A673 (cell line): ENCODE measurements around the gene CFAP61. TPM values are rescaled to one million over a fixed set of nuclear protein-coding genes. Genes with fewer than 3 reads are reported as not detected.

Experiments
- BruUV-seq: library from RNA; stranded (reverse); fragments of 400-500 nt; replicated peaks from 2 replicates; lab custom pipeline; 2021; lab: Mats Ljungman, UMichigan
- CTCF ChIA-PET: fragments of 300-600 bp; sonication (Branson Sonifier 250); formaldehyde crosslinking; loops from one replicate; lab custom pipeline; 2022; ENCODE audit warnings: antibody characterized with exemption; lab: Charles Lee
- POLR2A ChIA-PET: fragments of 300-600 bp; sonication (Branson Sonifier 250); formaldehyde crosslinking; loops from one replicate; lab custom pipeline; 2022; ENCODE audit warnings: antibody characterized with exemption; ENCODE audit not compliant: low non-redundant PET; lab: Charles Lee
- DNase-seq: peaks from one replicate; pipeline ENCODE4 v3.0.0-alpha.2; 2015; ENCODE audit warnings: low spot score
- H3K27ac ChIP-seq: fragments of 200-600 bp; sonication (generic); 2 replicates; pipeline ENCODE4 v1.5.1; 2016; ENCODE audit warnings: mixed run types, low read depth, mild to moderate bottlenecking, mixed read lengths, antibody characterized with exemption, low read length; ENCODE audit not compliant: poor library complexity, severe bottlenecking
- H3K27me3 ChIP-seq: fragments of 200-600 bp; sonication (generic); replicated peaks from 2 replicates; pipeline ENCODE4 v1.6.1; 2017; ENCODE audit warnings: mixed run types, low read depth, mild to moderate bottlenecking, mixed read lengths, antibody characterized with exemption, low read length; ENCODE audit not compliant: insufficient read depth, poor library complexity
- H3K36me3 ChIP-seq: fragments of 200-600 bp; sonication (generic); 2 replicates; pipeline ENCODE4 v1.6.1; 2016; ENCODE audit warnings: mixed run types, mild to moderate bottlenecking, mixed read lengths, antibody characterized with exemption, low read length; ENCODE audit not compliant: insufficient read depth, poor library complexity, severe bottlenecking
- H3K4me1 ChIP-seq: fragments of 200-600 bp; sonication (generic); 2 replicates; pipeline ENCODE4 v1.6.1; 2017; ENCODE audit warnings: mixed run types, mild to moderate bottlenecking, mixed read lengths, antibody characterized with exemption, low read length; ENCODE audit not compliant: insufficient read depth, poor library complexity, severe bottlenecking
- H3K4me3 ChIP-seq: fragments of 200-600 bp; sonication (generic); 2 replicates; pipeline ENCODE4 v1.5.1; 2016; ENCODE audit warnings: low read depth, mixed run types, mild to moderate bottlenecking, mixed read lengths, low read length; ENCODE audit not compliant: poor library complexity, severe bottlenecking
- H3K9me3 ChIP-seq: fragments of 200-600 bp; sonication (generic); 2 replicates; pipeline ENCODE4 v1.6.1; 2016; ENCODE audit warnings: mixed run types, low read depth, mild to moderate bottlenecking, mixed read lengths, antibody characterized with exemption, low read length; ENCODE audit not compliant: poor library complexity, severe bottlenecking
- CTCF ChIP-seq: fragments of 300-800, 200-600 bp; sonication (generic); conservative IDR thresholded peaks from 2 replicates; pipeline ENCODE4 v1.5.1; 2017; ENCODE audit warnings: low read depth, mild to moderate bottlenecking, antibody characterized with exemption, low read length, moderate library complexity, mixed read lengths
- EZH2 ChIP-seq: fragments of 200-600 bp; sonication (generic); IDR thresholded peaks from 2 replicates; pipeline ENCODE4 v1.6.1; 2017; ENCODE audit warnings: borderline replicate concordance, low read depth, mild to moderate bottlenecking, mixed read lengths, antibody characterized with exemption, low read length; ENCODE audit not compliant: poor library complexity, severe bottlenecking
- intact Hi-C: fragments of 100-400 bp; cut with micrococcal nuclease; formaldehyde crosslinking; loops from one replicate; pipeline ENCODE4 v1.10.0; 2022; ENCODE audit not compliant: unreplicated experiment
- total RNA-seq: library from RNA; stranded (reverse); gene quantifications from 2 replicates; pipeline ENCODE4 v1.2.3, GENCODE V29; 2021

Gene CFAP61
- total RNA-seq, 1 experiment from 2014 or later: not detected

DNA sequence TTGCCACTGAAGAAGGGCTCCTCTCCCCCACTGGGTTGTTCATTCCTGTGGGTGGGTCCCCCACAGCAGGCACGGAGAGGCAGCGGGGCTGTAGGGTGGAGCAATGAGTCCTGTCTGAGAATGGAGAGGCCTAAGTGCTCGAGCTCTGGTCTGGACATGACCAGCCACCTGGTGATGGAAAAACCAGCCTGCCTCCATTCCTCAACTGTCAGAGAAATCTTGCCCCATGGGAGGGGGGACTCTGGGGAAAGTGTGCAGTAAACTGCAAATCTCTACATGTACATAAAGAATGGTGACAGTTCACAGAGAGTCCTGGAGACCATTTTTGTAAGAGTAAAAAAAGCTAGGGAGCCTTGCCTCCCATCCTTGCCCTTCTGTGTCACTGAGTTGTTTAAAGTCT, 349.7 kb downstream of the CFAP61 start:
- no peaks in the 10 kb centered on the region for H3K27me3 ChIP-seq
- H3K4me1 ChIP-seq: no peaks in the 10 kb centered on the region
- no TSS peak for BruUV-seq
- no peak overlapping the region for H3K4me3 ChIP-seq
- ChIA-PET CTCF (no interaction called here), POLR2A (no interaction called here)
- H3K27ac ChIP-seq: no peak overlapping the region
- intact Hi-C loops: no loop called here
- no peak for DNase-seq
- TF ChIP-seq EZH2 (no peak), CTCF (no peak)
- no peaks in the 10 kb centered on the region for H3K9me3 ChIP-seq
- no peaks in the 10 kb centered on the region for H3K36me3 ChIP-seq

DNA sequence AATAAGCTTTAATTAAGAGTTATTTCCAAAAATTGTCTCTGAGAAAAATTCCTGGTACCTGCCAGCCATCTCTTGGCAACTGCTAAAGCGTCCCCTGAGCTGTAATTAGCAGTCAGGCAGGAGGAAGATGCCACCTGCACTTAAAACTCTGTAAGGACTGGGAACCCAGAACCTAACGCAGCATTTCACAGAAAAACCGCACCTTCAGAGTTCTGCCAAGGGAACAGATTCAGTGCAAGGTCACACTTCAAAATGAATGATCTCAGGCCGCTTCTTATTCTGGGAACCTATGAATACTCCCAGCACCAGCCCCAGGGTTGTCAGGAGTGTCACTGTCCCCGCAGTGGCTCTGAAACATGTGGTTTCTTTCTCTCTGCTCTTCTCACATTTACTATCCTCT, 352.3 kb downstream of the CFAP61 start:
- CTCF ChIA-PET: no interaction called here
- peaks cover 17% of the 10 kb centered on the region for H3K4me1 ChIP-seq
- H3K27ac ChIP-seq: no peak overlapping the region
- H3K4me3 ChIP-seq: no peak overlapping the region
- POLR2A ChIA-PET: no interaction called here
- H3K9me3 ChIP-seq: no peaks in the 10 kb centered on the region
- TF ChIP-seq CTCF (no peak), EZH2 (no peak)
- BruUV-seq: no TSS peak
- no peak for DNase-seq
- no peaks in the 10 kb centered on the region for H3K36me3 ChIP-seq
- intact Hi-C loops: no loop called here
- H3K27me3 ChIP-seq: no peaks in the 10 kb centered on the region

DNA sequence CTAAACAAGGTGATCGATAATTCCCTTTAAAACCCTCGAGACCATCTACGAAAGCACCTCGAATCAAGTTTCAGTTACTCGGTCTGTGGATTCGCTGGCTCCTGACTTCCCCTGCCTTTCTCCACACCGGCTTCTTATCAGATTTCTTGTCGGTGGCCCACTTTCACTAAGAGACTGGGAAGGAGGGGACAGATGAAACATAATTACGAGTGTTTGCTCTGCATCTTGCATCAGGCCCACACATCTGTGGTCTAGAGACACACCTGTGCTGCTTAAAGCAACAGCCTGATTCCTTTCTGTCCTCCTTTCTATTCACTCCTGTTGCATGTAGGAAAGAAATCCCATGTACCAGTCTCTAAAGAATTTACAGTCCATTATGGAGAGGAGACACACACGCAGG, 353.3 kb downstream of the CFAP61 start:
- H3K27ac ChIP-seq: no peak overlapping the region
- ChIA-PET POLR2A (no interaction called here), CTCF (no interaction called here)
- no peaks in the 10 kb centered on the region for H3K9me3 ChIP-seq
- no peak for TF ChIP-seq EZH2
- no peak for TF ChIP-seq CTCF
- H3K27me3 ChIP-seq: no peaks in the 10 kb centered on the region
- H3K4me3 ChIP-seq: no peak overlapping the region
- no TSS peak for BruUV-seq
- peaks cover 27% of the 10 kb centered on the region for H3K4me1 ChIP-seq
- DNase-seq: no peak
- intact Hi-C loops: no loop called here
- no peaks in the 10 kb centered on the region for H3K36me3 ChIP-seq
